Measurements from ENCODE around the gene ZNF32. TPM values are rescaled to one million over a fixed set of nuclear protein-coding genes. Genes with fewer than 3 reads are reported as not detected.

ZNF32 gene
- total RNA-seq, 1 donor from 2014 or later = 51.1 TPM

DNA sequence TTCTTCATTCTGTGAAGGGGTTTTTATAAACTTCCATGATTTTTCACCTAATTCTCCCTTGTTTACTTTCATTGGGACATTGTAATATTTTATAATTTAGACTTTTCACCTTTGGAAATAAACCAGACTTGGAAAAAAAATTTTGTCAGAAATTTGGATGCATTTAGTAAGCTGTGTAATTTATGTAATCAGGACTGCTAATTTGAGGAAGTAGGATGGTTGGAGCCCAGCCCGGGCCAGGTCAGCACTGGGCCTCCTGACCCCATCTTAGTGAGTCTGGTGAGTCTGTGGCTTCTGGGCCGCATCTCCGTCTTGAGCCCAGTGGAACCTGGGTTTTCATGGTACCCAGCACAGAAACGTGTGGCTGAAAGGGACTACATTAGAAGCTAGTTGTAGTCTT, 27.6 kb upstream of the ZNF32 start:
- TF ChIP-seq POLR2AphosphoS5 (IDR thresholded peaks at IDR 0.05; ENCODE audit: insufficient read depth in 1 of 2, low read depth in 1 of 2) (no peak), CTCF (IDR thresholded peaks at IDR 0.05) (no peak), POLR2A (IDR thresholded peaks at IDR 0.05) (no peak)
- intact Hi-C loops (cut with DNase I) = loop anchor here (5.0 kb wide), 1 partner anchor 1186 kb away; no protein-coding TSS in a partner anchor
- Histone ChIP-seq H3K27ac (no peak overlapping the region), H3K27me3 (no peaks in the 10 kb centered on the region), H3K9me3 (no peaks in the 10 kb centered on the region), H3K4me1 (peaks cover 29% of the 10 kb centered on the region), H3K36me3 (no peaks in the 10 kb centered on the region), H3K4me3 (no peak overlapping the region)
- no peak for DNase-seq (ENCODE audit: extremely low spot score in 2 of 2)

GRCh38 chr10:43674553-43675210, 26.0 kb upstream of the ZNF32 start:
- TF ChIP-seq CTCF (IDR thresholded peaks at IDR 0.05) = no peak
- no peak for TF ChIP-seq POLR2AphosphoS5 (IDR thresholded peaks at IDR 0.05; ENCODE audit: insufficient read depth in 1 of 2, low read depth in 1 of 2)
- TF ChIP-seq POLR2A (IDR thresholded peaks at IDR 0.05) = no peak
- DNase-seq (ENCODE audit: extremely low spot score in 2 of 2) = peak in 1 of 2 donors; percentile 67
- H3K4me1 ChIP-seq = peaks cover 26% of the 10 kb centered on the region

GRCh38 chr10:43673471-43673870, 24.8 kb upstream of the ZNF32 start:
- intact Hi-C loops (cut with DNase I) = loop anchor here (5.0 kb wide), 1 partner anchor 714 kb away; the partner anchor contains the start of gene CXCL12

More at GRCh38 chr10:43674553-43675210, 26.0 kb upstream of the ZNF32 start:
- H3K36me3 ChIP-seq = no peaks in the 10 kb centered on the region
- no peaks in the 10 kb centered on the region for H3K27me3 ChIP-seq
- no peaks in the 10 kb centered on the region for H3K9me3 ChIP-seq
- no peak overlapping the region for H3K27ac ChIP-seq
- H3K4me3 ChIP-seq = no peak overlapping the region
- intact Hi-C loops (cut with DNase I) = loop anchor here (5.0 kb wide), 2 partner anchors 713 to 1188 kb away; partner anchors contain the start of gene CXCL12

DNA sequence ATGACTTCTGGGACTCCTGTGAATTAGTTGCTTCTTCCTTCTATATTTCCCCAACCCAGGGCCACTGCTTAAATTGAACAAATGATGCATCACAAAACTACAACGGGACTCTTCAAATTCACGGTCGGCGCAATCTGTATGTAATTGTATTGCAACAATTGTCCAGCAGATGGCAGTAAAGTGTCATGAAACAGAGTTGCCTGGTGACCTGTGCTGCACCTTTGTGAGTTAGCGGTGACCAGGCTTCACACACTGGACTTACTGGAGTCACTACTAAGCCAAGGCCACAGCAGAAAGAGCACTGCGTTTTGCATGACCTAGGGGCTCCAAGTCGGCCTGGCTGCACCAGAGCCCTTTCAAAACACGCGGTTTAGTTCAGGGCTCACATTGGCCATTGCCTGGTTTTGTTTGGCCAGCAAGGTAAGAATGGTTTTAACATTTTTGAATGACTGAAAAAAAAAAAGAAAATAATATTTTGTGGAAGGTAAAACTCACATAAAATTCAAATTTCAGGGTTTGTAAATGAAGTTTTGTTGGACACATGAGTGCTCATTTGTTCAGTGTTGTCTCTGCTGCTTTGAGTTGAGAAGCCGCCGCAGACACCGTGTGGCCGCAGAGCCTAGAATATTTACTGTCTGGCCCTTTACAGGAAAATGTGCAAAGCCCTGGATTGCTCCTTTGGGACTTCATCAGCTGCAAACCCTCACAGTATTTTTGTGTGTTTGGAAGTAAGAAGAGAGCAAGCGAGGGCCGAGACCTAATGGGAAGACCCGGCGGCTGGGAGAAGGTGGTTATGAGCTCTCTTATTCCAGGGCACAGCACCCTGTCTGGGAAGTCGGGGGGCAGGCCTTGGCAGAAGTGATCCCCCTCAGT, 23.2 kb upstream of the ZNF32 start:
- H3K4me1 ChIP-seq = peaks cover 19% of the 10 kb centered on the region
- TF ChIP-seq POLR2AphosphoS5 (IDR thresholded peaks at IDR 0.05; ENCODE audit: insufficient read depth in 1 of 2, low read depth in 1 of 2) (no peak), CTCF (IDR thresholded peaks at IDR 0.05) (peak; percentile 78 to 88 (median 87))
- H3K36me3 ChIP-seq = no peaks in the 10 kb centered on the region
- no peak for DNase-seq (ENCODE audit: extremely low spot score in 2 of 2)
- H3K9me3 ChIP-seq = no peaks in the 10 kb centered on the region
- no peak overlapping the region for H3K4me3 ChIP-seq
- intact Hi-C loops (cut with DNase I) = loop anchor here (5.0 kb wide), 1 partner anchor 715 kb away; the partner anchor contains the start of gene CXCL12
- no peaks in the 10 kb centered on the region for H3K27me3 ChIP-seq
- peak overlapping the region; percentile 33 for H3K27ac ChIP-seq

More at GRCh38 chr10:43673471-43673870, 24.8 kb upstream of the ZNF32 start:
- no peaks in the 10 kb centered on the region for H3K36me3 ChIP-seq
- DNase-seq (ENCODE audit: extremely low spot score in 2 of 2) = no peak
- TF ChIP-seq CTCF (IDR thresholded peaks at IDR 0.05) = no peak
- no peak for TF ChIP-seq POLR2AphosphoS5 (IDR thresholded peaks at IDR 0.05; ENCODE audit: insufficient read depth in 1 of 2, low read depth in 1 of 2)
- no peak for TF ChIP-seq POLR2A (IDR thresholded peaks at IDR 0.05)
- H3K27ac ChIP-seq = no peak overlapping the region
- H3K4me1 ChIP-seq = peaks cover 19% of the 10 kb centered on the region
- H3K27me3 ChIP-seq = no peaks in the 10 kb centered on the region
- H3K4me3 ChIP-seq = no peak overlapping the region
- no peaks in the 10 kb centered on the region for H3K9me3 ChIP-seq
